ENCODE data around the gene MYO16. TPM values are rescaled to one million over a fixed set of nuclear protein-coding genes. Genes with fewer than 3 reads are reported as not detected.

MYO16 gene
- polyA plus RNA-seq, 2 of the 4 experiments (the other 2 are of a cell fraction), result 0.03 to 0.06 TPM

DNA sequence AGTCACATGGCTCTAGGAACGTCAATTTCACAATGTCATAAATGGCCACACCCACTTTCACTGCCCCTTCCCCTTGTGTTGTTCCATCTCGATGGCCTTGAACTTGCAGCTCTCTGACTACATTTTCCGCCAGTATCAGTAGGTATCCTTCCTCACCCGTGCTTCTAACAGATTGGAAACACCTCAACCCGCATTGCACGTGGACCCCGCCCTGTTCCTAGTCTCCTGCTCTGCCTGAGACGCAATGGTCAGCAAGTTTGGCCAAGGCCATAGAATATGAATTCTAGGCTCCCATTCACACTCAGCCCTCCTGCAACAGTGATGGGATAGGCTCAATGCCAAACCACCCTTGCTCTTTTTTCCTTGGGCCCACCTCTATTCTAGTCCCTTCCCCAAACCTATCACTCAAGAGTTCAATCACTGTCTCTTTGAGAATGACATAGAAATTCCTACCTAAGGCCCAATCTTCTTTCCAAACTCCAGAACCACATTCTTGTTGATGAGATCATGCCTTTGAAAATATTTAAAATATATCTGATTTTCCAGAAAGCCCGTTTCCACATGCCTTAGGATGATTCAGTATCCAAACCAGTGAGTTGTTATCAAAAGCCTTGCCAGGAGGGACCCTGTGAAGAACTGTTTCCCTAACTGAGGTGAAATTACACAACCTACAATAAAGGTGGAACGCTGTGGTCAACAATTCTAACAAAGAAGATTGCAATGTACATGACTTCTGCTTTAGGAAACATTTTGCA is 334.6 kb downstream of the MYO16 start:
- ChIA-PET POLR2A (no interaction called here), CTCF (interaction anchor here (1.1 to 1.4 kb wide), 3 partner anchors 48 to 1144 kb away, joined by 3 read pairs; no protein-coding TSS in a partner anchor)
- 81% methylated on average over 10 of the region's 10 CpGs for WGBS (ENCODE audit: missing lambda C conversion rate)
- no peaks in the 10 kb centered on the region for H3K9me3 ChIP-seq
- ATAC-seq (no peak), DNase-seq (ENCODE audit: low read depth in 1 of 2, low spot score in 1 of 2) (no peak), FAIRE-seq (no peak)
- H3K4me2 ChIP-seq, result no peak overlapping the region
- no peak overlapping the region for H3K4me3 ChIP-seq
- peaks cover 4% of the 10 kb centered on the region; the same call in 1 of the 3 replicates for H3K4me1 ChIP-seq
- TF ChIP-seq POLR2AphosphoS2 (conservative IDR thresholded peaks at IDR 0.05; ENCODE audit: low read length) (no peak), EP300 (IDR thresholded peaks at IDR 0.05) (no peak), MAZ (IDR thresholded peaks at IDR 0.05; ENCODE audit: borderline replicate concordance, low read depth, low read length) (no peak), ZNF302 (CRISPR knock-in tag; IDR thresholded peaks at IDR 0.05) (no peak), FOSL2 (IDR thresholded peaks at IDR 0.05) (no peak), FOSL2 (CRISPR knock-in tag; IDR thresholded peaks at IDR 0.05) (no peak), BHLHE40 (IDR thresholded peaks at IDR 0.05; ENCODE audit: low read depth, low read length) (no peak), HEYL (CRISPR knock-in tag; IDR thresholded peaks at IDR 0.05) (no peak), KDM1A (IDR thresholded peaks at IDR 0.05; ENCODE audit: low read depth) (no peak), EHMT2 (IDR thresholded peaks at IDR 0.05; ENCODE audit: low read depth) (no peak), MYC (IDR thresholded peaks at IDR 0.05; ENCODE audit: borderline replicate concordance, low read length) (no peak)
- TF ChIP-seq, protein P1, sequence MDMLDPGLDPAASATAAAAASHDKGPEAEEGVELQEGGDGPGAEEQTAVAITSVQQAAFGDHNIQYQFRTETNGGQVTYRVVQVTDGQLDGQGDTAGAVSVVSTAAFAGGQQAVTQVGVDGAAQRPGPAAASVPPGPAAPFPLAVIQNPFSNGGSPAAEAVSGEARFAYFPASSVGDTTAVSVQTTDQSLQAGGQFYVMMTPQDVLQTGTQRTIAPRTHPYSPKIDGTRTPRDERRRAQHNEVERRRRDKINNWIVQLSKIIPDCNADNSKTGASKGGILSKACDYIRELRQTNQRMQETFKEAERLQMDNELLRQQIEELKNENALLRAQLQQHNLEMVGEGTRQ (IDR thresholded peaks at IDR 0.05), result no peak
- TF ChIP-seq, protein P2, sequence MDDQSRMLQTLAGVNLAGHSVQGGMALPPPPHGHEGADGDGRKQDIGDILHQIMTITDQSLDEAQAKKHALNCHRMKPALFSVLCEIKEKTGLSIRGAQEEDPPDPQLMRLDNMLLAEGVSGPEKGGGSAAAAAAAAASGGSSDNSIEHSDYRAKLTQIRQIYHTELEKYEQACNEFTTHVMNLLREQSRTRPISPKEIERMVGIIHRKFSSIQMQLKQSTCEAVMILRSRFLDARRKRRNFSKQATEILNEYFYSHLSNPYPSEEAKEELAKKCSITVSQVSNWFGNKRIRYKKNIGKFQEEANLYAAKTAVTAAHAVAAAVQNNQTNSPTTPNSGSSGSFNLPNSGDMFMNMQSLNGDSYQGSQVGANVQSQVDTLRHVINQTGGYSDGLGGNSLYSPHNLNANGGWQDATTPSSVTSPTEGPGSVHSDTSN (IDR thresholded peaks at IDR 0.05), result no peak
- TF ChIP-seq, protein P3, sequence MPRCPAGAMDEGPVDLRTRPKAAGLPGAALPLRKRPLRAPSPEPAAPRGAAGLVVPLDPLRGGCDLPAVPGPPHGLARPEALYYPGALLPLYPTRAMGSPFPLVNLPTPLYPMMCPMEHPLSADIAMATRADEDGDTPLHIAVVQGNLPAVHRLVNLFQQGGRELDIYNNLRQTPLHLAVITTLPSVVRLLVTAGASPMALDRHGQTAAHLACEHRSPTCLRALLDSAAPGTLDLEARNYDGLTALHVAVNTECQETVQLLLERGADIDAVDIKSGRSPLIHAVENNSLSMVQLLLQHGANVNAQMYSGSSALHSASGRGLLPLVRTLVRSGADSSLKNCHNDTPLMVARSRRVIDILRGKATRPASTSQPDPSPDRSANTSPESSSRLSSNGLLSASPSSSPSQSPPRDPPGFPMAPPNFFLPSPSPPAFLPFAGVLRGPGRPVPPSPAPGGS (IDR thresholded peaks at IDR 0.05), result no peak
- TF ChIP-seq, protein P4, sequence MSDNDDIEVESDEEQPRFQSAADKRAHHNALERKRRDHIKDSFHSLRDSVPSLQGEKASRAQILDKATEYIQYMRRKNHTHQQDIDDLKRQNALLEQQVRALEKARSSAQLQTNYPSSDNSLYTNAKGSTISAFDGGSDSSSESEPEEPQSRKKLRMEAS (IDR thresholded peaks at IDR 0.05), result no peak
- peak overlapping the region in 1 of 2 experiments; percentile 9; a peak in 1 of 6 replicates for H3K27ac ChIP-seq

DNA sequence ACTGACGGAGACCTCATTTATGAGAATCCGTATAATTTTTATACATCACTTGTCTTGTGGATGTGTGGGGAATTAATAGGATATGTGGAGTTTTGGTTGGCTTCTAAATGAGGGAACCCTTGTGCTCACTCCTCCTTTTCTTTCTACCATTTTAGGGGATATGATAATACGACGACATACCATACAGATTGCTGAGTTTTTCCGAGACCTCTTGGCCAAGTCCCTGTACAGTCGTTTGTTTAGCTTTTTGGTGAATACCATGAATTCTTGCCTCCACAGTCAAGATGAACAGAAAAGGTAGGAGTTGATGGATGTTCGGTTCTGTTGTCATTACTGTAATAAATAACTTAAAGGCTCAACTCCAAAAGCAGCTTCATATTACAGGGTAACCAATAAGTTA is 335.2 kb downstream of the MYO16 start:
- CTCF ChIA-PET, result no interaction called here
- no peaks in the 10 kb centered on the region for H3K9me3 ChIP-seq
- ATAC-seq, result no peak
- no peak overlapping the region for H3K27ac ChIP-seq
- 81% methylated on average over 7 of the region's 7 CpGs for WGBS (ENCODE audit: missing lambda C conversion rate)
- H3K4me3 ChIP-seq, result no peak overlapping the region
- H3K4me2 ChIP-seq, result no peak overlapping the region
- peaks cover 4% of the 10 kb centered on the region; the same call in 1 of the 3 replicates for H3K4me1 ChIP-seq
- FAIRE-seq, result no peak
- DNase-seq (ENCODE audit: low read depth in 1 of 2, low spot score in 1 of 2), result no peak
- POLR2A ChIA-PET, result no interaction called here
- TF ChIP-seq POLR2AphosphoS2 (conservative IDR thresholded peaks at IDR 0.05; ENCODE audit: low read length) (no peak), KDM1A (IDR thresholded peaks at IDR 0.05; ENCODE audit: low read depth) (no peak), POLR2A (IDR thresholded peaks at IDR 0.05; ENCODE audit: low read length) (no peak), FOXS1 (CRISPR knock-in tag; IDR thresholded peaks at IDR 0.05) (no peak), HOXA7 (CRISPR knock-in tag; IDR thresholded peaks at IDR 0.05) (no peak), CHD2 (IDR thresholded peaks at IDR 0.05; ENCODE audit: low read length, partially characterized antibody) (no peak), MAFK (IDR thresholded peaks at IDR 0.05; ENCODE audit: partially characterized antibody) (no peak), TFCP2L1 (CRISPR knock-in tag; IDR thresholded peaks at IDR 0.05) (no peak), ZSCAN20 (CRISPR knock-in tag; IDR thresholded peaks at IDR 0.05) (no peak), ZC3H11A (IDR thresholded peaks at IDR 0.05) (no peak), RCOR1 (IDR thresholded peaks at IDR 0.05; ENCODE audit: low read depth, low read length) (no peak), EHMT2 (IDR thresholded peaks at IDR 0.05; ENCODE audit: low read depth) (no peak), RARB (CRISPR knock-in tag; IDR thresholded peaks at IDR 0.05) (no peak), EP300 (IDR thresholded peaks at IDR 0.05) (no peak), HEYL (CRISPR knock-in tag; IDR thresholded peaks at IDR 0.05) (no peak)
- TF ChIP-seq, protein P5, sequence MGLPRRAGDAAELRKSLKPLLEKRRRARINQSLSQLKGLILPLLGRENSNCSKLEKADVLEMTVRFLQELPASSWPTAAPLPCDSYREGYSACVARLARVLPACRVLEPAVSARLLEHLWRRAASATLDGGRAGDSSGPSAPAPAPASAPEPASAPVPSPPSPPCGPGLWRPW (IDR thresholded peaks at IDR 0.05), result no peak
- TF ChIP-seq, protein P1 (IDR thresholded peaks at IDR 0.05), result no peak
